GM12873 (cell line): ENCODE data around the gene IFRD2.

Experiments used
- CTCF ChIP-seq: IDR thresholded peaks from 2 replicates; pipeline ENCODE4 v1.5.1; 2012; ENCODE audit warnings: low read depth, mild to moderate bottlenecking, moderate library complexity, low read length, control low read depth; ENCODE audit not compliant: insufficient read depth; ENCODE audit errors: missing control alignments

Gene IFRD2

GRCh38 chr3:50337175-50337861 is 45.1 kb upstream of the IFRD2 start:
- no peak for TF ChIP-seq CTCF

- TF ChIP-seq CTCF = no peak
Measured at GRCh38 chr3:50336452-50337174, 44.4 kb upstream of the IFRD2 start.

GRCh38 chr3:50334339-50335075 is 42.3 kb upstream of the IFRD2 start:
- TF ChIP-seq CTCF = no peak

- no peak for TF ChIP-seq CTCF
Measured at GRCh38 chr3:50333744-50334328, 41.6 kb upstream of the IFRD2 start.

GRCh38 chr3:50331364-50331907 is 39.2 kb upstream of the IFRD2 start:
- no peak for TF ChIP-seq CTCF

GRCh38 chr3:50330330-50330729 is 38.1 kb upstream of the IFRD2 start:
- TF ChIP-seq CTCF = no peak

GRCh38 chr3:50327943-50328691 is 35.9 kb upstream of the IFRD2 start, which contains the start of gene TUSC2:
TSS of gene TUSC2 (minus strand) at chr3:50328223. CDS start at chr3:50328099, 124 bp downstream.
- no peak for TF ChIP-seq CTCF
